Measurements from ENCODE around the gene MINK1. TPM values are rescaled to one million over a fixed set of nuclear protein-coding genes. Genes with fewer than 3 reads are reported as not detected.

The MINK1 gene
- total and polyA plus RNA-seq, 2 of the 8 experiments (the other 6 are each of a cell fraction or from before 2014, with no cell fraction given): 26.9 to 77.7 TPM

DNA sequence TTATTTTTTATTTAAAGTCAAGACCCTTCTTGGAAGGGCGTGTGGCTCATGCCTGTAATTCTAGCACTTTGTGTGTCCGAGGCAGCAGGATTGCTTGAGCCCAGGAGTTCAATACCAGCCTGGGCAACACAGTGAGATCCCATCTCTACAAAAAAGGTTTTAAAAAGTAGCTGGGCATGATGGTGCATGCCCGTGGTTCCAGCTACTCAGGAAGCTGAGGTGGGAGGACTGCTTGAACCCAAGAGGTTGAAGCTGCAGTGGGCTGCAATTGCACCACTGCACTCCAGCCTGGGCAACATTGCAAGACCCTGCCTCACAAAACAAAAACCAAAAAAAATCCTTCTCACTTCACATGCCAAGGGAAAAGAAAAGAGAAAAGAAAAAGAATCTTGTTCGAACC, 29.6 kb downstream of the MINK1 start (continued):
- TF ChIP-seq NANOG (IDR thresholded peaks at IDR 0.05; ENCODE audit: insufficient read depth, low read depth, low read length, poor library complexity, severe bottlenecking): no peak
